GM06990 (cell line): ENCODE measurements around the gene ESYT2.

Experiments used
- DNase-seq: peaks from one replicate; pipeline ENCODE4 v3.0.0-alpha.2; 2011; ENCODE audit not compliant: insufficient read length; ENCODE audit errors: extremely low read depth
- H3K27me3 ChIP-seq: replicated peaks from 2 replicates; pipeline ENCODE4 v1.6.0; 2011; ENCODE audit warnings: low read length; ENCODE audit not compliant: control insufficient read depth, insufficient read depth
- H3K36me3 ChIP-seq: 2 replicates; pipeline ENCODE4 v1.5.1; 2011; ENCODE audit warnings: low read length; ENCODE audit not compliant: control insufficient read depth, insufficient read depth
- H3K4me3 ChIP-seq: replicated peaks from 2 replicates; pipeline ENCODE4 v1.5.1; 2011; ENCODE audit warnings: low read depth, mild to moderate bottlenecking, control low read depth, low read length
- CTCF ChIP-seq: IDR thresholded peaks from 2 replicates; pipeline ENCODE4 v1.5.1; 2011; ENCODE audit warnings: low read length, control low read depth, mild to moderate bottlenecking, inconsistent platforms; ENCODE audit not compliant: insufficient read depth, poor library complexity, severe bottlenecking

Gene ESYT2

GRCh38 chr7:158867214-158867984 is 38.1 kb upstream of the ESYT2 start:
- DNase-seq = no peak
- no peak for TF ChIP-seq CTCF
- H3K36me3 ChIP-seq = no peaks in the 10 kb centered on the region; the same call in 1 of the 2 replicates
- no peaks in the 10 kb centered on the region for H3K27me3 ChIP-seq
- no peak overlapping the region for H3K4me3 ChIP-seq

GRCh38 chr7:158865977-158866376 is 36.7 kb upstream of the ESYT2 start:
- H3K36me3 ChIP-seq = no peaks in the 10 kb centered on the region
- no peaks in the 10 kb centered on the region for H3K27me3 ChIP-seq
- no peak for DNase-seq
- no peak overlapping the region for H3K4me3 ChIP-seq
- no peak for TF ChIP-seq CTCF

GRCh38 chr7:158865462-158865922 is 36.2 kb upstream of the ESYT2 start:
- Histone ChIP-seq H3K4me3 (no peak overlapping the region), H3K36me3 (no peaks in the 10 kb centered on the region), H3K27me3 (no peaks in the 10 kb centered on the region)
- DNase-seq = no peak
- no peak for TF ChIP-seq CTCF

- Histone ChIP-seq H3K4me3 (no peak overlapping the region), H3K36me3 (no peaks in the 10 kb centered on the region), H3K27me3 (no peaks in the 10 kb centered on the region)
- TF ChIP-seq CTCF = no peak
- no peak for DNase-seq
Observed at GRCh38 chr7:158864833-158865232, 35.5 kb upstream of the ESYT2 start.

- H3K4me3 ChIP-seq = peak overlapping the region; percentile 2; the same call in 1 of the 2 replicates
- TF ChIP-seq CTCF = no peak
Observed at GRCh38 chr7:158864507-158864820, 35.2 kb upstream of the ESYT2 start.

More at GRCh38 chr7:158864507-158864820, 35.2 kb upstream of the ESYT2 start:
- no peaks in the 10 kb centered on the region for H3K36me3 ChIP-seq
- DNase-seq = no peak
- no peaks in the 10 kb centered on the region for H3K27me3 ChIP-seq
